Liver (tissue), 9 donors: ENCODE data around the gene NSL1. TPM values are rescaled to one million over a fixed set of nuclear protein-coding genes. Genes with fewer than 3 reads are reported as not detected.

Experiments used
- DNase-seq: peaks from one replicate; pipeline ENCODE4 v3.0.0-alpha.2; 2017; ENCODE audit warnings: low spot score
- H3K27ac ChIP-seq, 2 donors: one replicate each; pipeline ENCODE4 v1.7.0; 2013; ENCODE audit warnings: inconsistent platforms in 2 of 2, low read length in 2 of 2, control low read depth in 1 of 2, low read depth in 1 of 2, mild to moderate bottlenecking in 1 of 2
- H3K27me3 ChIP-seq, 4 donors: one replicate each; pipeline versions ENCODE4 v1.6.1 to v1.7.0; 2013; ENCODE audit warnings: low read length in 3 of 4, inconsistent platforms in 1 of 4, mild to moderate bottlenecking in 1 of 4, moderate library complexity in 1 of 4; ENCODE audit not compliant: control insufficient read depth in 4 of 4, insufficient read depth in 4 of 4
- H3K36me3 ChIP-seq, 4 donors: one replicate each; pipeline versions ENCODE4 v1.6.1 to v1.7.0; 2013; ENCODE audit warnings: low read length in 3 of 4, mild to moderate bottlenecking in 3 of 4, low read depth in 1 of 4, moderate library complexity in 1 of 4; ENCODE audit not compliant: control insufficient read depth in 4 of 4, insufficient read depth in 3 of 4
- H3K4me1 ChIP-seq, 4 donors: one replicate each; pipeline versions ENCODE4 v1.6.1 to v1.7.0; 2013; ENCODE audit warnings: low read length in 3 of 4, mild to moderate bottlenecking in 3 of 4, moderate library complexity in 1 of 4; ENCODE audit not compliant: control insufficient read depth in 4 of 4, insufficient read depth in 4 of 4
- H3K4me3 ChIP-seq, 3 donors: one replicate each; pipeline versions ENCODE4 v1.6.1 to v1.7.0; 2013; ENCODE audit warnings: low read length in 3 of 3, control low read depth in 1 of 3, low read depth in 1 of 3, mild to moderate bottlenecking in 1 of 3
- H3K9ac ChIP-seq, 2 donors: one replicate each; pipeline ENCODE4 v1.7.0; 2013; ENCODE audit warnings: low read length in 2 of 2, mild to moderate bottlenecking in 2 of 2, moderate library complexity in 2 of 2, control low read depth in 1 of 2, low read depth in 1 of 2
- H3K9me3 ChIP-seq, 4 donors: one replicate each; pipeline versions ENCODE4 v1.6.1 to v1.7.0; 2013; ENCODE audit warnings: low read length in 3 of 4; ENCODE audit not compliant: control insufficient read depth in 4 of 4
- ATF3 ChIP-seq: IDR thresholded peaks from 2 replicates; pipeline ENCODE4 v1.6.1; 2016; ENCODE audit warnings: antibody characterized with exemption
- CTCF ChIP-seq: fragments of 150-350 bp; IDR thresholded peaks from 2 replicates; pipeline ENCODE4 v1.5.1; 2017; ENCODE audit warnings: improper control_type of control experiment, low read depth, low read length; ENCODE audit not compliant: missing input control
- EGR1 ChIP-seq, 2 donors: IDR thresholded peaks; 2 replicates each; pipeline ENCODE4 v1.6.1; 2016 to 2018; ENCODE audit warnings: antibody characterized with exemption in 2 of 2, low read depth in 2 of 2
- FOXA2 ChIP-seq: IDR thresholded peaks from 2 replicates; pipeline ENCODE4 v1.6.1; 2016; ENCODE audit warnings: antibody characterized with exemption
- GABPA ChIP-seq, 2 donors: IDR thresholded peaks in 1 of 2; conservative IDR thresholded peaks in 1 of 2; 2 replicates each; pipeline ENCODE4 v1.6.1; 2016; ENCODE audit warnings: antibody characterized with exemption in 2 of 2, mild to moderate bottlenecking in 1 of 2, moderate library complexity in 1 of 2
- HNF4G ChIP-seq: IDR thresholded peaks from 2 replicates; pipeline ENCODE4 v1.6.1; 2016; ENCODE audit warnings: antibody characterized with exemption
- JUND ChIP-seq, 2 donors: IDR thresholded peaks; 2 replicates each; pipeline ENCODE4 v1.6.1; 2016; ENCODE audit warnings: antibody characterized with exemption in 2 of 2
- MAX ChIP-seq: IDR thresholded peaks from 2 replicates; pipeline ENCODE4 v1.6.1; 2016; ENCODE audit warnings: antibody characterized with exemption
- NR2F2 ChIP-seq: IDR thresholded peaks from 2 replicates; pipeline ENCODE4 v1.6.1; 2016; ENCODE audit warnings: antibody characterized with exemption
- RAD21 ChIP-seq, 2 donors: IDR thresholded peaks; 2 replicates each; pipeline ENCODE4 v1.6.1; 2016; ENCODE audit warnings: antibody characterized with exemption in 2 of 2, mild to moderate bottlenecking in 2 of 2
- SP1 ChIP-seq: IDR thresholded peaks from 2 replicates; pipeline ENCODE4 v1.6.1; 2018; ENCODE audit warnings: antibody characterized with exemption, mild to moderate bottlenecking
- TAF1 ChIP-seq: conservative IDR thresholded peaks from 2 replicates; pipeline ENCODE4 v1.6.1; 2016; ENCODE audit warnings: antibody characterized with exemption, mild to moderate bottlenecking
- YY1 ChIP-seq: IDR thresholded peaks from 2 replicates; pipeline ENCODE4 v1.6.1; 2016; ENCODE audit warnings: antibody characterized with exemption, mild to moderate bottlenecking
- WGBS: extraction: QIAGEN DNeasy Blood & Tissue Kit; methylation state at CpG from one replicate; pipeline ENCODE4 v1.1.7; 2013; 5-methylcytosine and 5-hydroxymethylcytosine counted together
- polyA plus RNA-seq, 2 donors: library from polyadenylated mRNA; stranded (reverse) in 1 of 2; unstranded in 1 of 2; fragments of 200-250 nt in 1 of 2; fragments of >200 nt in 1 of 2; fragmentation: Nextera tagmentation in 1 of 2; extraction: Ambion mirVana in 1 of 2; gene quantifications; one replicate each; pipeline versions ENCODE4 v1.2.1 to v1.2.3, GENCODE V29; 2013 to 2015
- total RNA-seq, 2 donors: library from RNA; depleted of rRNA; stranded (reverse); fragments of >200 nt; gene quantifications; one replicate each; pipeline ENCODE4 v1.2.3, GENCODE V29; 2014
- TF ChIP-seq, protein P1 (sequence below): IDR thresholded peaks from 2 replicates; pipeline ENCODE4 v1.6.1; 2016; ENCODE audit warnings: antibody characterized with exemption
- TF ChIP-seq, protein P2 (sequence below): IDR thresholded peaks from 2 replicates; pipeline ENCODE4 v1.6.1; 2016; ENCODE audit warnings: antibody characterized with exemption, mild to moderate bottlenecking
- donor health status: healthy.
- donor health status: healthy.
- donor health status: healthy.
- donor health status: healthy.
- donor health status: healthy.

The NSL1 gene
- total and polyA plus RNA-seq, 4 donors: 17.2 to 31.3 (median 18.7) TPM

DNA sequence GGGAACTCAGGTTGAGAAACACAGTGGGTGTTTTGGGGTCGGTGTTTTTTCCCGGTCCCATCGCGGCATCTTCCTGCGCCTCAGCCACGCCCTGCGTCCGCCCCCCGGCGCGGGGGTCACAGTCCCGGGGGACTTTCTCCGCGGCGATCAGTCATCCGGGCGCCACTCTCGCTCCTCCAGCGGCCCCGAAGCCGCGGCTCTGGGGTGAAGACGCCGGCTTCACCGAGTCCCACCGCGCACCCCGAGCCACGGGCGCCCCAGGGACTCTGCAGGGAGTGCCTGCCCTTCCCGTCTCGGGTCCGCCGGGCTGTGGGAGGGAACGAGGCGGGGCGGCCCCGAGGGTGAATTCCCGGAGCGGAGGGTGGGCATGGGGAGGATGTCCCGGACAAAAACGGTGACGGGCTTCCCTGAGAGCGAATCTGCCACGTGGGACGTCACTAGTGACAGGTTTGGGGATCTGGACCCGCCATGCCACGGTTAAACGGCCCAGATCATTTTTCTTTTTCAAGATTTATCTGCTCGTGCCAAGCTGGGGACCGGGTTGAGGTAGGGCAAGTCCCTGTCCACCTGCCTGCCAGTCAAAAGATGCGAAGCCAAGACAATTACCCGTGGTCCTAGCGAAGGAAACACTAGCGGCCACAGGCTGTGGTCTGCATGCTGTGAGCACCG lies 91.2 kb downstream of the NSL1 start:
- peaks cover 0 to 13% (median 7%) of the 10 kb centered on the region in 4 donors for H3K27me3 ChIP-seq
- H3K27ac ChIP-seq: peak overlapping the region; percentile 2 to 58
- peak overlapping the region in 2 of 3 donors; percentile 62 to 64 for H3K4me3 ChIP-seq
- H3K9ac ChIP-seq: peak overlapping the region; percentile 28 to 41
- TF ChIP-seq CTCF (no peak), YY1 (no peak), FOXA2 (no peak), GABPA (IDR thresholded peaks at IDR 0.05 in 1 of 2, conservative IDR thresholded peaks at IDR 0.05 in 1 of 2) (no peak), JUND (IDR thresholded peaks at IDR 0.05) (no peak), NR2F2 (no peak), HNF4G (no peak), RAD21 (IDR thresholded peaks at IDR 0.05) (no peak), TAF1 (no peak), SP1 (no peak), ATF3 (no peak), MAX (no peak), EGR1 (IDR thresholded peaks at IDR 0.05; ENCODE audit: low read depth in 2 of 2) (no peak)
- TF ChIP-seq, protein P1, sequence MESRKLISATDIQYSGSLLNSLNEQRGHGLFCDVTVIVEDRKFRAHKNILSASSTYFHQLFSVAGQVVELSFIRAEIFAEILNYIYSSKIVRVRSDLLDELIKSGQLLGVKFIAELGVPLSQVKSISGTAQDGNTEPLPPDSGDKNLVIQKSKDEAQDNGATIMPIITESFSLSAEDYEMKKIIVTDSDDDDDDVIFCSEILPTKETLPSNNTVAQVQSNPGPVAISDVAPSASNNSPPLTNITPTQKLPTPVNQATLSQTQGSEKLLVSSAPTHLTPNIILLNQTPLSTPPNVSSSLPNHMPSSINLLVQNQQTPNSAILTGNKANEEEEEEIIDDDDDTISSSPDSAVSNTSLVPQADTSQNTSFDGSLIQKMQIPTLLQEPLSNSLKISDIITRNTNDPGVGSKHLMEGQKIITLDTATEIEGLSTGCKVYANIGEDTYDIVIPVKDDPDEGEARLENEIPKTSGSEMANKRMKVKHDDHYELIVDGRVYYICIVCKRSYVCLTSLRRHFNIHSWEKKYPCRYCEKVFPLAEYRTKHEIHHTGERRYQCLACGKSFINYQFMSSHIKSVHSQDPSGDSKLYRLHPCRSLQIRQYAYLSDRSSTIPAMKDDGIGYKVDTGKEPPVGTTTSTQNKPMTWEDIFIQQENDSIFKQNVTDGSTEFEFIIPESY: no peak
- TF ChIP-seq, protein P2, sequence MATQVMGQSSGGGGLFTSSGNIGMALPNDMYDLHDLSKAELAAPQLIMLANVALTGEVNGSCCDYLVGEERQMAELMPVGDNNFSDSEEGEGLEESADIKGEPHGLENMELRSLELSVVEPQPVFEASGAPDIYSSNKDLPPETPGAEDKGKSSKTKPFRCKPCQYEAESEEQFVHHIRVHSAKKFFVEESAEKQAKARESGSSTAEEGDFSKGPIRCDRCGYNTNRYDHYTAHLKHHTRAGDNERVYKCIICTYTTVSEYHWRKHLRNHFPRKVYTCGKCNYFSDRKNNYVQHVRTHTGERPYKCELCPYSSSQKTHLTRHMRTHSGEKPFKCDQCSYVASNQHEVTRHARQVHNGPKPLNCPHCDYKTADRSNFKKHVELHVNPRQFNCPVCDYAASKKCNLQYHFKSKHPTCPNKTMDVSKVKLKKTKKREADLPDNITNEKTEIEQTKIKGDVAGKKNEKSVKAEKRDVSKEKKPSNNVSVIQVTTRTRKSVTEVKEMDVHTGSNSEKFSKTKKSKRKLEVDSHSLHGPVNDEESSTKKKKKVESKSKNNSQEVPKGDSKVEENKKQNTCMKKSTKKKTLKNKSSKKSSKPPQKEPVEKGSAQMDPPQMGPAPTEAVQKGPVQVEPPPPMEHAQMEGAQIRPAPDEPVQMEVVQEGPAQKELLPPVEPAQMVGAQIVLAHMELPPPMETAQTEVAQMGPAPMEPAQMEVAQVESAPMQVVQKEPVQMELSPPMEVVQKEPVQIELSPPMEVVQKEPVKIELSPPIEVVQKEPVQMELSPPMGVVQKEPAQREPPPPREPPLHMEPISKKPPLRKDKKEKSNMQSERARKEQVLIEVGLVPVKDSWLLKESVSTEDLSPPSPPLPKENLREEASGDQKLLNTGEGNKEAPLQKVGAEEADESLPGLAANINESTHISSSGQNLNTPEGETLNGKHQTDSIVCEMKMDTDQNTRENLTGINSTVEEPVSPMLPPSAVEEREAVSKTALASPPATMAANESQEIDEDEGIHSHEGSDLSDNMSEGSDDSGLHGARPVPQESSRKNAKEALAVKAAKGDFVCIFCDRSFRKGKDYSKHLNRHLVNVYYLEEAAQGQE: no peak
- peak; percentile 36 for DNase-seq
- 2% methylated on average over 56 of the region's 56 CpGs for WGBS
- H3K9me3 ChIP-seq: no peaks in the 10 kb centered on the region
- no peaks in the 10 kb centered on the region for H3K36me3 ChIP-seq
- peaks cover 13 to 26% (median 19%) of the 10 kb centered on the region in 4 donors for H3K4me1 ChIP-seq
